ENCODE results near the gene LMF1.

DNA sequence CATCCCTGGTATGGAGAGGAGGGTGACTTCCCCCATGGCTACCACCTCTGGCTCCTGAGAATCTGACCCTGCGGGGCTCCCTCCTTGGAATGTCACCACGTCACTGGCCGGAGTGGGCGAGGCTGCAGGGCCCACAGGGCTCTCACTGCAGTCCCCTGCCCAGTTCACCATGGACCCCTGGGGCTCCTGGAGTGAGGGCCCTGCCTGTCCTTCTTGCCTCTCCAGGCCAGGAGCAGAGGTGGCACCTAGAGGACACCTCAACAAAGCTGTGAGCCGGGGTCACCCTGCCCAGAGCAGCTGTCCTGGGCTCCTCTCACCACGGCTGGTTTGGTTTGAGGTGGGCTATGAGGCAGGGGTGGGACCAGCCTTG lies 102.4 kb downstream of the LMF1 start:
- TF ChIP-seq, protein P1, sequence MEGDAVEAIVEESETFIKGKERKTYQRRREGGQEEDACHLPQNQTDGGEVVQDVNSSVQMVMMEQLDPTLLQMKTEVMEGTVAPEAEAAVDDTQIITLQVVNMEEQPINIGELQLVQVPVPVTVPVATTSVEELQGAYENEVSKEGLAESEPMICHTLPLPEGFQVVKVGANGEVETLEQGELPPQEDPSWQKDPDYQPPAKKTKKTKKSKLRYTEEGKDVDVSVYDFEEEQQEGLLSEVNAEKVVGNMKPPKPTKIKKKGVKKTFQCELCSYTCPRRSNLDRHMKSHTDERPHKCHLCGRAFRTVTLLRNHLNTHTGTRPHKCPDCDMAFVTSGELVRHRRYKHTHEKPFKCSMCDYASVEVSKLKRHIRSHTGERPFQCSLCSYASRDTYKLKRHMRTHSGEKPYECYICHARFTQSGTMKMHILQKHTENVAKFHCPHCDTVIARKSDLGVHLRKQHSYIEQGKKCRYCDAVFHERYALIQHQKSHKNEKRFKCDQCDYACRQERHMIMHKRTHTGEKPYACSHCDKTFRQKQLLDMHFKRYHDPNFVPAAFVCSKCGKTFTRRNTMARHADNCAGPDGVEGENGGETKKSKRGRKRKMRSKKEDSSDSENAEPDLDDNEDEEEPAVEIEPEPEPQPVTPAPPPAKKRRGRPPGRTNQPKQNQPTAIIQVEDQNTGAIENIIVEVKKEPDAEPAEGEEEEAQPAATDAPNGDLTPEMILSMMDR (IDR thresholded peaks at IDR 0.05; ENCODE audit: low read depth, low read length, poor library complexity, severe bottlenecking), result no peak
- no peak for TF ChIP-seq EZH2phosphoT487 (IDR thresholded peaks at IDR 0.05; ENCODE audit: borderline replicate concordance, low read length)

Data from DOHH2 (cell line).